Uterus (tissue), 4 donors: ENCODE data around the gene FNBP1. TPM values are rescaled to one million over a fixed set of nuclear protein-coding genes. Genes with fewer than 3 reads are reported as not detected.

Source experiments
- DNase-seq, 2 donors: peaks; one replicate each; pipeline ENCODE4 v3.0.0-alpha.2; 2019 to 2020
- H3K27ac ChIP-seq, 2 donors: fragments of 200-600 bp; sonication (generic); 1 replicate in 1 of 2; 2 replicates in 1 of 2; pipeline ENCODE4 v1.5.1; 2016 to 2018
- H3K27me3 ChIP-seq, 2 donors: fragments of 200-600 bp; sonication (generic); one replicate each; pipeline ENCODE4 v1.5.1; 2018 to 2019; ENCODE audit warnings: control low read depth in 1 of 2
- H3K36me3 ChIP-seq, 2 donors: fragments of 200-600 bp; sonication (generic); one replicate each; pipeline ENCODE4 v1.5.1; 2019; ENCODE audit warnings: control low read depth in 1 of 2
- H3K4me1 ChIP-seq, 2 donors: fragments of 200-600 bp; sonication (generic); one replicate each; pipeline ENCODE4 v1.5.1; 2018 to 2019; ENCODE audit warnings: control low read depth in 1 of 2
- H3K4me3 ChIP-seq, 2 donors: fragments of 200-600 bp; sonication (generic); 1 replicate in 1 of 2; 2 replicates in 1 of 2; pipeline ENCODE4 v1.5.1; 2018 to 2019; ENCODE audit warnings: mild to moderate bottlenecking in 1 of 2
- H3K9me3 ChIP-seq, 2 donors: fragments of 200-600 bp; sonication (generic); one replicate each; pipeline ENCODE4 v1.5.1; 2019; ENCODE audit warnings: control low read depth in 1 of 2
- POLR2A ChIP-seq, 2 donors: fragments of 450-650 bp; IDR thresholded peaks; one replicate each; pipeline ENCODE4 v1.6.1; 2016; ENCODE audit warnings: antibody characterized with exemption in 2 of 2, mild to moderate bottlenecking in 1 of 2, moderate library complexity in 1 of 2
- intact Hi-C: fragments of 100-400 bp; cut with DNase I; formaldehyde crosslinking; loops from one replicate; pipeline ENCODE4 v1.15.1; 2023; ENCODE audit warnings: low total_unique reads
- total RNA-seq, 4 donors: library from RNA; depleted of rRNA in 3 of 4; stranded (reverse); fragments of >200 nt in 3 of 4; gene quantifications; one replicate each; pipeline versions ENCODE4 v1.1.0 to v1.2.4, GENCODE V29; 2014 to 2023
- TF ChIP-seq, protein P1 (sequence below), 4 experiments: fragments of 200-600 bp in 2 of 4; fragments of 450-650 bp in 2 of 4; sonication (generic) in 2 of 4; IDR thresholded peaks; one replicate each; pipeline ENCODE4 v1.5.1; 2016 to 2019; ENCODE audit warnings: antibody characterized with exemption in 4 of 4, mild to moderate bottlenecking in 2 of 4, moderate library complexity in 1 of 4
- donor health status: DM: yes; HTN: yes; CAD: no.

FNBP1 gene
- total RNA-seq, 4 donors from 2014 or later = 18.5 to 102 (median 77.2) TPM

DNA sequence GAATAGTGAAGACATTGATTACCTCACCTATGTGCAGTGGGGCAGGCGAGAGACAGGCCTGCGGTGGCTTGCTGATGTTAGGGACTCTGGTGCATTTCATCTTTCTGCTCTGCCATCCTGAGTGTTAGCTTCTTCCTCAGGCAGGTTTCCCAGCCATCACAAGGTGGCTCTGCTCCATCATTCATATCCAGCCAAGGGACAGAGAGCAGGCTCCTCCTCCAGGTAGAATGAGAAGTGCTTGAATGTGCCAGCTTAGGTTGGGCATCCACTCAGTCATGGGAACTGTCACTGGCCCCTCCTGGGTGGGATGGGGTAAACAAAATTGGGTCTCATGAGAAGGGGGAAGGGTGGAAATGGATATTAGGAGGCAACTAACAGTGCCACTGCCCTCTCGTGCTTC lies 35.6 kb upstream of the FNBP1 start:
- H3K36me3 ChIP-seq = no peaks in the 10 kb centered on the region
- H3K9me3 ChIP-seq = no peaks in the 10 kb centered on the region
- H3K27me3 ChIP-seq = no peaks in the 10 kb centered on the region
- H3K4me3 ChIP-seq = no peak overlapping the region
- intact Hi-C loops = no loop called here
- DNase-seq = no peak
- H3K4me1 ChIP-seq = no peaks in the 10 kb centered on the region
- TF ChIP-seq, protein P1, sequence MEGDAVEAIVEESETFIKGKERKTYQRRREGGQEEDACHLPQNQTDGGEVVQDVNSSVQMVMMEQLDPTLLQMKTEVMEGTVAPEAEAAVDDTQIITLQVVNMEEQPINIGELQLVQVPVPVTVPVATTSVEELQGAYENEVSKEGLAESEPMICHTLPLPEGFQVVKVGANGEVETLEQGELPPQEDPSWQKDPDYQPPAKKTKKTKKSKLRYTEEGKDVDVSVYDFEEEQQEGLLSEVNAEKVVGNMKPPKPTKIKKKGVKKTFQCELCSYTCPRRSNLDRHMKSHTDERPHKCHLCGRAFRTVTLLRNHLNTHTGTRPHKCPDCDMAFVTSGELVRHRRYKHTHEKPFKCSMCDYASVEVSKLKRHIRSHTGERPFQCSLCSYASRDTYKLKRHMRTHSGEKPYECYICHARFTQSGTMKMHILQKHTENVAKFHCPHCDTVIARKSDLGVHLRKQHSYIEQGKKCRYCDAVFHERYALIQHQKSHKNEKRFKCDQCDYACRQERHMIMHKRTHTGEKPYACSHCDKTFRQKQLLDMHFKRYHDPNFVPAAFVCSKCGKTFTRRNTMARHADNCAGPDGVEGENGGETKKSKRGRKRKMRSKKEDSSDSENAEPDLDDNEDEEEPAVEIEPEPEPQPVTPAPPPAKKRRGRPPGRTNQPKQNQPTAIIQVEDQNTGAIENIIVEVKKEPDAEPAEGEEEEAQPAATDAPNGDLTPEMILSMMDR (IDR thresholded peaks at IDR 0.05) = no peak
- no peak for TF ChIP-seq POLR2A (IDR thresholded peaks at IDR 0.05)
- H3K27ac ChIP-seq = no peak overlapping the region

DNA sequence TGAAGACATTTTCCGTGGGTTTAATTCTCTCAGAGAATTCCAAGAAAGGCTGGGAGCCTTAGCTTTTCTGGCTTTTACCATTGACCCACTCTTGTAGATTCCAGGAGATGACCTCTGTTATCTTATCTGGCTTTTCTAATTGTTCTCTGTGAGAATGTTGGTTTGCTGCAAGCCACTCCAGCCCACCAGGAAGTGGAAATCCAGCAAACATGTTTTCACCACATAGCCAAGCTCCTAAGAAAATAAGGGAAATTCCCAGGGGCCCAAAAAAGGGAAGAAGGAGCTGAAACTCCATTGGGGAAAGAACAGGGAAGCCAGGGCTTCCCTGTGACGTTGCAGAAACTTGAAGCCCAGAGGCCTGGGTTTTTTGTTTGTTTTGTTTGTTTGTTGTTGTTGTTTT lies 30.4 kb upstream of the FNBP1 start:
- Histone ChIP-seq H3K4me3 (no peak overlapping the region), H3K27me3 (no peaks in the 10 kb centered on the region), H3K9me3 (no peaks in the 10 kb centered on the region), H3K27ac (no peak overlapping the region), H3K36me3 (no peaks in the 10 kb centered on the region), H3K4me1 (no peaks in the 10 kb centered on the region)
- DNase-seq = no peak
- TF ChIP-seq, protein P1 (IDR thresholded peaks at IDR 0.05) = no peak
- no peak for TF ChIP-seq POLR2A (IDR thresholded peaks at IDR 0.05)
- intact Hi-C loops = no loop called here

DNA sequence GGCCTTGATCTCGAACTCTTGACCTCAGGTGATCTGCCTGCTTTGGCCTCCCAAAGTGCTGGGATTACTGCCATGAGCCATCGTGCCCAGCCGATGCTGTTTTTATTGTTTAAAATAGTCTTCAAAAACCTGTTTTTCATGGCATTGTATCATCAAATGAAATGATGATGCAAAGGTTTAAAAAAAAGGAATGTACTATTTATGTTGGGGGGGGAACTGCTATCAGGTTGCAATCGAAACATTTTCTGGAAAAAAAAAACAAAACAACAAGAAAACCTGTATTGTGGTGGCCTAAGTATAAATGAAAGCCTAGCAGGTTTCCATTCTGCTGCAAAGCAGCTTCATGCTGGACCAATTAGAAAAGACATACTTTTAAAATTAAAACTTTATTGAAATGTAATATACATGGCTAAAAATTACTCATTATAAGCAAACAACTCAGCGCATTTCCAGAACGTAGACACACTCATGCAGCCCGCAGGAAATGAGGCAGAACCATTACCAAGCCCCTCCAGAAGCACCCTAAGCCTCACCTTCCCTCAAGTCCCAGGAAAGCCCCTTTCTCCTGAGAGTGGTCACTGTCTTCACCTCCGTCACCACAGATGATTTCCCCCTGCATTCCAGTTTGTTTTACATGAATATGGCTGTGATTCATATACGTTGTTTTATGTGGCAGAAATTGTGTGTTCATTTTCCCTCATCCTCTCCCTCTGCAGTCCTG lies 29.7 kb upstream of the FNBP1 start:
- no peak for DNase-seq
- Histone ChIP-seq H3K36me3 (no peaks in the 10 kb centered on the region), H3K9me3 (no peaks in the 10 kb centered on the region), H3K27ac (no peak overlapping the region), H3K4me1 (peaks cover 0 to 1% of the 10 kb centered on the region in 2 donors), H3K4me3 (no peak overlapping the region), H3K27me3 (no peaks in the 10 kb centered on the region)
- no peak for TF ChIP-seq POLR2A (IDR thresholded peaks at IDR 0.05)
- TF ChIP-seq, protein P1 (IDR thresholded peaks at IDR 0.05) = no peak
- intact Hi-C loops = no loop called here

GRCh38 chr9:130069048-130069447 lies 26.1 kb upstream of the FNBP1 start:
- intact Hi-C loops = no loop called here
- TF ChIP-seq, protein P1 (IDR thresholded peaks at IDR 0.05) = no peak
- no peak for TF ChIP-seq POLR2A (IDR thresholded peaks at IDR 0.05)
- Histone ChIP-seq H3K27me3 (no peaks in the 10 kb centered on the region), H3K36me3 (no peaks in the 10 kb centered on the region), H3K4me3 (no peak overlapping the region), H3K9me3 (no peaks in the 10 kb centered on the region), H3K27ac (no peak overlapping the region), H3K4me1 (peaks cover 0 to 8% of the 10 kb centered on the region in 2 donors)
- no peak for DNase-seq

- H3K27ac ChIP-seq = no peak overlapping the region
- intact Hi-C loops = no loop called here
- no peaks in the 10 kb centered on the region for H3K36me3 ChIP-seq
- no peak overlapping the region for H3K4me3 ChIP-seq
- no peaks in the 10 kb centered on the region for H3K27me3 ChIP-seq
- TF ChIP-seq, protein P1 (IDR thresholded peaks at IDR 0.05) = no peak
- TF ChIP-seq POLR2A (IDR thresholded peaks at IDR 0.05) = no peak
- no peak for DNase-seq
- no peaks in the 10 kb centered on the region for H3K9me3 ChIP-seq
- peaks cover 0 to 8% of the 10 kb centered on the region in 2 donors for H3K4me1 ChIP-seq
Observed at GRCh38 chr9:130064621-130065020, 21.6 kb upstream of the FNBP1 start.
